IPS DF 19.7 (cell line): Measurements from ENCODE around the gene DBH.

ENCODE experiments used
- DNase-seq: peaks from one replicate; pipeline ENCODE4 v3.0.0-alpha.2; 2013; ENCODE audit warnings: low read depth, low spot score

The DBH gene

GRCh38 chr9:133643362-133643755, 7.2 kb downstream of the DBH start:
- DNase-seq: no peak

GRCh38 chr9:133643978-133644760, 8.0 kb downstream of the DBH start:
- DNase-seq: no peak

DNA sequence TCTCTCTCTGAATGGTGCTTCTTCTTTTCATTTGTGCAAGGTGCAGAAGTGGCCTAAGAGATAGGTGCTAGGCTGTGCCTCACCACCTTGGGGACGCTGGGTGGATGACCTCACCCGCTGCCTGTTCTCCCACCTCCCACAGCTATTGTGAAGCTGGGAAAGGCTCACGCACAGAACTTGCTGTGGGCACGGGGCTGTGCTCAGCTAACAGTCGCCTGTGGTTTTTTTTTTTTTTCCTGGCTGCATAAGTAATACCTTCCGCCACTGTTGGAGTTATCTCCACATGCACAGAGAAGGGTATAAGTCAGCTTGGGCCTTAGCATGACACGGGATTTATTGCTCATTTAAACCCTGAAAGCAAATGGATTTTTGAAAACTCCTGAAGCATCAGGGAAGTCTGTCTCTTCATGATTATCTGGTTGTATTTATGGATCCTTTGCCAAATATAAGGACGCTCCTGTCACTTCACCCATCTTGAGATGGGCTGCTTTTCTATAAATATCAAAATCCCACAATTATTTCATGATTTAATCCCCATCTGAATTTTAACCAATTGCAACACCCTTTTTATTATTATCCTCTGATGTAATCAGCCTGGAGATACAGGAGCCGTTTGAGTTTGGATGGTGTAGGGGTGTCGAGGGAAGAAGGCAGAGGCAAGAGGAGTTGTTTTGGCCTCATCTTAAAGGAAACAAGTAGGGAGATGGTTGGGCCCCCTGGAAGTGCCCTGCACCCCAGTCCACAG, 9.0 kb downstream of the DBH start:
- DNase-seq: no peak

DNA sequence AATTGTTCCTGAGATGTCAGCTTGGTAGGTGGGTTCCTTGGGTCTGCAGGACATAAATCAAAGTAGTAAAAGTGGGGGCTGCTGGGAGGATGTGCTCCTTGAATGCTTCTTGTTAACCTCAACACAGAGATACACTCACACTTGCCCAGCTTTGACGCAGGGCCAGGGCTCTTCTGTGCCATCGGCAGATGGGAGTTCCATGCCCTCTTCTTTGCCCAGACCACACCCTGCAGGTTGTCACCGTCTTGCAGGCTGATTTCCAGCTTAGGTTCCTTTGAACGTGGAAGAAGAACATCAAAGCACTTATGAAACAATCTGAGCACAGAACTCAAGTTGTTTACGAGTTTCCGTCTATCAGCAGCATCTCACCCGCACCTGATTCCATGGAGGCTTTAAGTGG, 11.0 kb downstream of the DBH start:
- no peak for DNase-seq

DNA sequence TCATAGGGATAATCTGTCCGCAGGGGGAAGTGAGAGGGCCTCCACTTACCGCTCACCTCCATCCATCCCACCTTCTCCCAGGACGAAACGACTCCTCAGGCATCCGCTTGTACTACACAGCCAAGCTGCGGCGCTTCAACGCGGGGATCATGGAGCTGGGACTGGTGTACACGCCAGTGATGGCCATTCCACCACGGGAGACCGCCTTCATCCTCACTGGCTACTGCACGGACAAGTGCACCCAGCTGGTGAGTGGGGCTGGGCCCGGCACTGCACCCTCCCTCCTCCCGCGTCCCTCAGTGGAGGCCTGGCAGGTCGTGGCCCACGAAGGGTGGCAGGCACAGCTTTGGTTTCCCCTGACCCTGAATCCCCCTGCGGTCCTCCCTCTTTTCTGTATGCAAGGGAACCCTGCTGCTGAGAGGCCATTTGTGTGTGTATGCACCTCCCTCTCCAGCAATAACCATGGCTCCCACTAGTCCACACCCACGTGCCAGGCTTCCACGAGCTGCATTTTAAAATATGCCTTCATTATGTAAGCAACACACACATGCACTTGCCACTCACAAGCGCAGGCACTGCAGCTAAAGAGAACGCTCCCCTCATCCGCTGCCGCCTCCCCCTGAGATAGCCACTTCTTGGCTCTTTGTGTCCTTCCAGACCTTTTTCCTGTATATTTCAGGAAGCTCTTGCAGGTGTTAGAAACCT, 11.8 kb downstream of the DBH start:
- DNase-seq: no peak

DNA sequence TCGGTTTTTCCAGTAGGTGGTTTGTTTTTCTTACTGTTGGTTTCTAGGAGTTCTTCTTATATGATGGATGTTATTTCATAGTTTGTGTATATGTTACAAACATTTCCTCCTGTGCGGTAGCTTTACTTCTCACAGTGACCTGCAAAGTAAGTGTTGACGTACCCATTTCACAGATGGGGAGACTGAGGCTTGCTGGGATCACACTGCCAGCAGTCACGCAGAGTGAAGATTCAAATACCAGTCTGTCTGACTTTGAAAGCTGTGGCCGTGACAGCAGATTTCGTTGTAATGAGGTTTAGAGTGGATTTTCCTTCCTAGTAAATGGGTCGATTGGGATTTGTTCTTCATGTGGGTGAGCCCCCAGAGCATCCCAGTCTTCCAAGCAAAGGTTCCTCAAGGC, 13.0 kb downstream of the DBH start:
- no peak for DNase-seq

GRCh38 chr9:133650026-133650425, 13.9 kb downstream of the DBH start:
- no peak for DNase-seq

GRCh38 chr9:133653638-133654037, 17.5 kb downstream of the DBH start:
- DNase-seq: no peak

GRCh38 chr9:133654736-133655657, 18.8 kb downstream of the DBH start:
- no peak for DNase-seq

GRCh38 chr9:133655701-133656100, 19.5 kb downstream of the DBH start:
- no peak for DNase-seq

- DNase-seq: no peak
These were observed 20.3 kb downstream of the DBH start for GRCh38 chr9:133656211-133657119.

DNA sequence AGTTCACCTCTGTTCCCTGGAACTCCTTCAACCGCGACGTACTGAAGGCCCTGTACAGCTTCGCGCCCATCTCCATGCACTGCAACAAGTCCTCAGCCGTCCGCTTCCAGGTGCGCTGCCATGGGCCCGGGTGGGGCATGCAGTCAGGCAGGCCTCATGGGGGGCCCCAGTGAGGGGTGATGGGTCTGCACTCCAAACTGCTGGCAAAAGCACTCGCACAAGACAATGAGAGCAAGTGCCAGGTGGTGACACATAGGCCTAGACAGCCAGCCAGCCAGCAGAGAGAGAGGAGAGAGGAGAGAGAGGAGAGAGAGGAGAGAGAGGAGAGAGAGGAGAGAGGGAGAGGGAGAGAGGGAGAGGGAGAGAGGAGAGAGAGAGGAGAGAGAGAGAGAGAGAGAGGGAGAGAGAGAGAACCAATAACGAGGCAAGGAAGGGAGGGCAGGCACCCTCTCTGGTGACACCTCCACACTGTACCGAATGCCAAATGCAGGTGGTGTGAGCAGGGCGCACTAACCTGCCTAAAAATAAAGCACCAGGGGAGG, 21.0 kb downstream of the DBH start:
- no peak for DNase-seq

GRCh38 chr9:133658442-133659431, 22.6 kb downstream of the DBH start:
- DNase-seq: no peak

DNA sequence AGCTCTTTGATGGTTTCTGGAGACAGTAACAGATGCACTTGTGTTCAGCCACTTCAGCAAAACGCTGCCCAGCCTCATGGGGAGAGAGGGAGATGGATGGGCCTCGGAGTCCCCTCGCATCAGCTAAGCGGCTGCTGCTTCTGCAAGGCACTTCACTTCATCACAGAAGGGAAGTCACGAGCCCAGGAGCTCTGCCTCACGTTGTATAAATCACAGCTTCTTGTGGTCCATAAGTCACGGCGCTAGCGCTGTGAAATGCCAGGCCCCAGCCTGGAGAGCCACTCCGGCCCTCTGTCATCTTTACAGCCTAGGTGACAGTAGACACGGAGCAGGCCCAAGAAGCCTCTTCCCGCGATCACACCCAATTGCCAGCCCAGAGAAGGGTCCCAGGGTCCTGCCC, 23.4 kb downstream of the DBH start:
- DNase-seq: no peak

- DNase-seq: no peak
These were observed 25.8 kb downstream of the DBH start for GRCh38 chr9:133661846-133662540.

- DNase-seq: no peak
These were observed 28.2 kb downstream of the DBH start for GRCh38 chr9:133664173-133665050.

DNA sequence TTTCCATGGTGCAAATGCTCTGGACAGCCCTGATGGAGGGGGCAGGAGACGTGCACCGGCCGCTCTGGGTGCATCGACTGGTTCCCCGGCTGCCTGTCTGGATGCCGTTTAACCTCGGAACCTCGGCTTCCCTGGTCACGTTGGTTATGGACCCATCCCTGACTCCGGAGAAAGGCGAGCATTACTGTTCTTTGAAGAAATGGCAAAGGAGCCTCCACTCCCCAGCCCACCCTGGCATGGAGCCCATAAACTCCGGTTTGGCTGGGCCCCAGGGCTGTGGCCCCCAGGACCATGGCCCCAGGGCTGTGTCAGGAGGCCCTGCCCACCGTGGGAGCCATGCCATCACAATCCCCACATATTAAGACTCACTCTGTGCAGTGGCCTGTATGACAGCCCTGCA, 28.9 kb downstream of the DBH start:
- no peak for DNase-seq
